Measurements from ENCODE around the gene ERBB2. TPM values are rescaled to one million over a fixed set of nuclear protein-coding genes. Genes with fewer than 3 reads are reported as not detected.

The ERBB2 gene
- total and polyA plus RNA-seq, 2 of the 8 experiments (the other 6 are each of a cell fraction or from before 2014, with no cell fraction given): 183 to 394 TPM

- TF ChIP-seq CEBPB (IDR thresholded peaks at IDR 0.05; ENCODE audit: low read depth, low read length) (no peak), ATF2 (IDR thresholded peaks at IDR 0.05; ENCODE audit: low read length) (no peak), FOSL1 (IDR thresholded peaks at IDR 0.05; ENCODE audit: insufficient read depth, low read depth, low read length) (no peak), CBX8 (IDR thresholded peaks at IDR 0.05; ENCODE audit: borderline replicate concordance, low read depth, low read length) (no peak), SIRT6 (IDR thresholded peaks at IDR 0.05; ENCODE audit: low read length) (no peak), RBBP5 (IDR thresholded peaks at IDR 0.05; ENCODE audit: borderline replicate concordance, low read depth, low read length) (no peak), TBP (IDR thresholded peaks at IDR 0.05; ENCODE audit: low read depth, low read length) (no peak), NANOG (IDR thresholded peaks at IDR 0.05; ENCODE audit: insufficient read depth, low read depth, low read length, poor library complexity, severe bottlenecking) (no peak)
Observed at GRCh38 chr17:39745335-39746144, 45.7 kb downstream of the ERBB2 start (continued).
